Measurements from ENCODE around the gene OR8B2.
"Not testable (repeated sequence)": the region's sequence is repeated elsewhere in the genome, so short reads cannot be mapped to it uniquely, and the experiment has no call there.

DNA sequence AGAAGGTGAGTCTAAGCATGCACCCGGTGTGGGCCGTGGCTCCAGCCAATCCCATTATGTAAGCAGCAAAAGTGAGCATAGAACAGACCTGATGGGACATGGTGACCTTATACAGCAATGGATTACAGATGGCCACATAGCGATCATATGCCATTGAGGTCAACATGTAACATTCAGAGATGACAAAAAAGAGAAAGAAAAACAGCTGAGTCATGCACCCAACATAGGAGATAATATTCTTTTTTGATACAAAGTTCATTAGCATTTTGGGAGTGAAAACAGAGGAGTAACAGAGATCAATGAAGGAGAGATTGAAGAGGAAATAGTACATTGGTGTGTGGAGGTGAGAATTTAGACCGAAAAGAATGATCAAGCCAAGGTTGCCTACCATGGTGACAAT lies 12.5 kb upstream of the OR8B2 start:
- TF ChIP-seq, protein P1, sequence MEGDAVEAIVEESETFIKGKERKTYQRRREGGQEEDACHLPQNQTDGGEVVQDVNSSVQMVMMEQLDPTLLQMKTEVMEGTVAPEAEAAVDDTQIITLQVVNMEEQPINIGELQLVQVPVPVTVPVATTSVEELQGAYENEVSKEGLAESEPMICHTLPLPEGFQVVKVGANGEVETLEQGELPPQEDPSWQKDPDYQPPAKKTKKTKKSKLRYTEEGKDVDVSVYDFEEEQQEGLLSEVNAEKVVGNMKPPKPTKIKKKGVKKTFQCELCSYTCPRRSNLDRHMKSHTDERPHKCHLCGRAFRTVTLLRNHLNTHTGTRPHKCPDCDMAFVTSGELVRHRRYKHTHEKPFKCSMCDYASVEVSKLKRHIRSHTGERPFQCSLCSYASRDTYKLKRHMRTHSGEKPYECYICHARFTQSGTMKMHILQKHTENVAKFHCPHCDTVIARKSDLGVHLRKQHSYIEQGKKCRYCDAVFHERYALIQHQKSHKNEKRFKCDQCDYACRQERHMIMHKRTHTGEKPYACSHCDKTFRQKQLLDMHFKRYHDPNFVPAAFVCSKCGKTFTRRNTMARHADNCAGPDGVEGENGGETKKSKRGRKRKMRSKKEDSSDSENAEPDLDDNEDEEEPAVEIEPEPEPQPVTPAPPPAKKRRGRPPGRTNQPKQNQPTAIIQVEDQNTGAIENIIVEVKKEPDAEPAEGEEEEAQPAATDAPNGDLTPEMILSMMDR (IDR thresholded peaks at IDR 0.05), result not testable (repeated sequence)
- TF ChIP-seq POLR2A (IDR thresholded peaks at IDR 0.05), result not testable (repeated sequence)
